ENCODE data around the gene ACOT6.

Gene ACOT6

GRCh38 chr14:73623504-73624054 is 11.3 kb downstream of the ACOT6 start:
- H3K4me3 ChIP-seq (IDR thresholded peaks at IDR 0.05; ENCODE audit: insufficient read depth, low read depth, low read length), result no peak overlapping the region
- no peaks in the 10 kb centered on the region for H3K4me1 ChIP-seq (ENCODE audit: low read depth, poor library complexity, severe bottlenecking)
- H3K27ac ChIP-seq, result no peak overlapping the region
- H2AFZ ChIP-seq (ENCODE audit: low read depth), result no peak overlapping the region
- no peak overlapping the region for H3K4me2 ChIP-seq
- H4K20me1 ChIP-seq (ENCODE audit: insufficient read depth), result no peaks in the 10 kb centered on the region
- H3K79me2 ChIP-seq (ENCODE audit: insufficient read depth, low read depth), result no peaks in the 10 kb centered on the region
- no peak overlapping the region for H3K9ac ChIP-seq
- H3K36me3 ChIP-seq (ENCODE audit: insufficient read depth), result no peaks in the 10 kb centered on the region
- H3K27me3 ChIP-seq (ENCODE audit: insufficient read depth, low read depth), result no peaks in the 10 kb centered on the region
- TF ChIP-seq CTCF (conservative IDR thresholded peaks at IDR 0.05; ENCODE audit: low read depth, low read length), result no peak

GRCh38 chr14:73625706-73626105 is 13.4 kb downstream of the ACOT6 start:
- Histone ChIP-seq H3K27me3 (ENCODE audit: insufficient read depth, low read depth) (no peaks in the 10 kb centered on the region), H3K4me3 (IDR thresholded peaks at IDR 0.05; ENCODE audit: insufficient read depth, low read depth, low read length) (no peak overlapping the region), H2AFZ (ENCODE audit: low read depth) (no peak overlapping the region), H3K4me2 (no peak overlapping the region), H3K79me2 (ENCODE audit: insufficient read depth, low read depth) (no peaks in the 10 kb centered on the region), H4K20me1 (ENCODE audit: insufficient read depth) (no peaks in the 10 kb centered on the region), H3K9ac (no peak overlapping the region), H3K4me1 (ENCODE audit: low read depth, poor library complexity, severe bottlenecking) (no peaks in the 10 kb centered on the region), H3K27ac (no peak overlapping the region), H3K36me3 (ENCODE audit: insufficient read depth) (no peaks in the 10 kb centered on the region)
- no peak for TF ChIP-seq CTCF (conservative IDR thresholded peaks at IDR 0.05; ENCODE audit: low read depth, low read length)

- no peaks in the 10 kb centered on the region for H3K79me2 ChIP-seq (ENCODE audit: insufficient read depth, low read depth)
- H3K36me3 ChIP-seq (ENCODE audit: insufficient read depth), result no peaks in the 10 kb centered on the region
- no peak overlapping the region for H3K9ac ChIP-seq
- no peaks in the 10 kb centered on the region for H3K4me1 ChIP-seq (ENCODE audit: low read depth, poor library complexity, severe bottlenecking)
- H3K27me3 ChIP-seq (ENCODE audit: insufficient read depth, low read depth), result no peaks in the 10 kb centered on the region
- no peak overlapping the region for H3K4me3 ChIP-seq (IDR thresholded peaks at IDR 0.05; ENCODE audit: insufficient read depth, low read depth, low read length)
- TF ChIP-seq CTCF (conservative IDR thresholded peaks at IDR 0.05; ENCODE audit: low read depth, low read length), result no peak
- H4K20me1 ChIP-seq (ENCODE audit: insufficient read depth), result no peaks in the 10 kb centered on the region
- H3K27ac ChIP-seq, result no peak overlapping the region
- no peak overlapping the region for H2AFZ ChIP-seq (ENCODE audit: low read depth)
- H3K4me2 ChIP-seq, result no peak overlapping the region
These were observed 14.8 kb downstream of the ACOT6 start for GRCh38 chr14:73627151-73627558.

- no peaks in the 10 kb centered on the region for H3K79me2 ChIP-seq (ENCODE audit: insufficient read depth, low read depth)
- TF ChIP-seq CTCF (conservative IDR thresholded peaks at IDR 0.05; ENCODE audit: low read depth, low read length), result no peak
- H3K9ac ChIP-seq, result no peak overlapping the region
- H3K27me3 ChIP-seq (ENCODE audit: insufficient read depth, low read depth), result no peaks in the 10 kb centered on the region
- no peaks in the 10 kb centered on the region for H3K4me1 ChIP-seq (ENCODE audit: low read depth, poor library complexity, severe bottlenecking)
- no peak overlapping the region for H2AFZ ChIP-seq (ENCODE audit: low read depth)
- H3K27ac ChIP-seq, result no peak overlapping the region
- no peak overlapping the region for H3K4me3 ChIP-seq (IDR thresholded peaks at IDR 0.05; ENCODE audit: insufficient read depth, low read depth, low read length)
- no peaks in the 10 kb centered on the region for H3K36me3 ChIP-seq (ENCODE audit: insufficient read depth)
- H3K4me2 ChIP-seq, result no peak overlapping the region
- H4K20me1 ChIP-seq (ENCODE audit: insufficient read depth), result no peaks in the 10 kb centered on the region
These were observed 17.9 kb downstream of the ACOT6 start for GRCh38 chr14:73630009-73630780.
